GM18907 (cell line): Measurements from ENCODE around the gene IRF8.
"Not testable (repeated sequence)": the region's sequence is repeated elsewhere in the genome, so short reads cannot be mapped to it uniquely, and the experiment has no call there.

ENCODE experiments used
- ATAC-seq: cut with Tn5 transposase; IDR thresholded peaks from one replicate; pipeline ENCODE4 v1.9.1; 2021; ENCODE audit warnings: mild to moderate bottlenecking, moderate library complexity; ENCODE audit not compliant: unreplicated experiment

Gene IRF8

GRCh38 chr16:85867189-85867588, 31.8 kb upstream of the IRF8 start:
- ATAC-seq = no peak

GRCh38 chr16:85868495-85868894, 30.5 kb upstream of the IRF8 start:
- ATAC-seq = no peak

GRCh38 chr16:85869206-85869605, 29.8 kb upstream of the IRF8 start:
- no peak for ATAC-seq

GRCh38 chr16:85869785-85870558, 29.0 kb upstream of the IRF8 start:
- no peak for ATAC-seq

- ATAC-seq = no peak
Measured at GRCh38 chr16:85871756-85872155, 27.2 kb upstream of the IRF8 start.

- no peak for ATAC-seq
Measured at GRCh38 chr16:85872734-85873133, 26.2 kb upstream of the IRF8 start.

- no peak for ATAC-seq
Measured at GRCh38 chr16:85873153-85873552, 25.8 kb upstream of the IRF8 start.

GRCh38 chr16:85874031-85874430, 24.9 kb upstream of the IRF8 start:
- ATAC-seq = not testable (repeated sequence)

GRCh38 chr16:85878407-85878806, 20.6 kb upstream of the IRF8 start:
- no peak for ATAC-seq

GRCh38 chr16:85878875-85879274, 20.1 kb upstream of the IRF8 start:
- ATAC-seq = no peak

- no peak for ATAC-seq
Measured at GRCh38 chr16:85879549-85879948, 19.4 kb upstream of the IRF8 start.

- no peak for ATAC-seq
Measured at GRCh38 chr16:85879975-85880831, 18.8 kb upstream of the IRF8 start.

- no peak for ATAC-seq
Measured at GRCh38 chr16:85880861-85881260, 18.1 kb upstream of the IRF8 start.

GRCh38 chr16:85881436-85881835, 17.5 kb upstream of the IRF8 start:
- no peak for ATAC-seq

GRCh38 chr16:85882181-85882810, 16.7 kb upstream of the IRF8 start:
- no peak for ATAC-seq

- ATAC-seq = no peak
Measured at GRCh38 chr16:85883813-85884212, 15.1 kb upstream of the IRF8 start.

GRCh38 chr16:85884808-85885463, 14.0 kb upstream of the IRF8 start:
- no peak for ATAC-seq

GRCh38 chr16:85885537-85885936, 13.4 kb upstream of the IRF8 start:
- no peak for ATAC-seq

- ATAC-seq = peak; percentile 80
Measured at GRCh38 chr16:85888405-85889331, 10.3 kb upstream of the IRF8 start.
